NCI-H2227 (cell line): ENCODE measurements around the gene CCDC66.
"Not testable (repeated sequence)": the region's sequence is repeated elsewhere in the genome, so short reads cannot be mapped to it uniquely, and the experiment has no call there.

Source experiments
- DNase-seq: peaks from one replicate; lab custom pipeline; 2025; ENCODE audit not compliant: unreplicated experiment; lab: John Stamatoyannopoulos, UW

Gene CCDC66

GRCh38 chr3:56556908-56557830 is at the start of gene CCDC66:
Gene CCDC66 (plus strand): TSS chr3:56557175. CDS start chr3:56557243, 68 bp downstream.
- peak; percentile 90 for DNase-seq

- DNase-seq = no peak
Observed at GRCh38 chr3:56519641-56520040, 37.3 kb upstream of the CCDC66 start.

- no peak for DNase-seq
Observed at GRCh38 chr3:56522374-56522773, 34.6 kb upstream of the CCDC66 start.

- no peak for DNase-seq
Observed at GRCh38 chr3:56525291-56525690, 31.7 kb upstream of the CCDC66 start.

GRCh38 chr3:56536735-56537134 is 20.2 kb upstream of the CCDC66 start:
- DNase-seq = no peak

DNA sequence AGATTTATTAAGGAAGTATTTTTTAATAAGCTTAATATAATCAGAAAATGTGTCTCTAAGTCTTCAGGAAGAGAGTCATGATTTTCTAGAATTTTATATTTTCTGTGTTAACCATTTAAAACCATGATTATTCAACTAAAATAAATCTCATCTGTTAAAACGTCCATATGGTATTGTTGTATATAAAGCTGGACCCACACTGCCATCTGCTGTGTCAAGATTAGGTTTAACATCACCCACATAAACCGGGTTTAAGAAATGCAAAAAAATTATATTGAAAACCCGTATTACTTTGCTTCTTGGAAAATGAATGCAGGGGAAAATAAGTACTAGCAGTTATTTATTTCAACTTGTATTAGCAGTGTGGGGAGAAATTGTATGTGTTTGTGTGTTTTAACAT is 9.5 kb upstream of the CCDC66 start:
- peak; percentile 7 for DNase-seq

DNA sequence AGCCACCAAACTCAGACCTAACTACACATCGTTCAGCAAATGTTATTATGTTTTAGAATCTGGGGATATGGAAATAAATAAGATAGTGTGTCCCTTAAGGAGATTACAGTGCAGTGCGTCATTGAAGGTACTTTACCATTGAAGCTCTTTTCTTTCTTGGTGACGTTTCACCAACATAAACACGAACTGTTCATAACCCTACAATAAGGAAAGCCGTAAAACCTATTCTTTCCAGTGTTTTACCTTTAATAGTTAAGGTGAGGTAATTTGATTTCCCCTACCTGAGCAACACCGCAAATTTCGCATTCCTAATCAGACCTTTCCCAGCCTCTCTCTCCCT is 826 bp downstream of the CCDC66 start:
- no peak for DNase-seq

- no peak for DNase-seq
Observed at GRCh38 chr3:56573501-56573900, 16.5 kb downstream of the CCDC66 start.

DNA sequence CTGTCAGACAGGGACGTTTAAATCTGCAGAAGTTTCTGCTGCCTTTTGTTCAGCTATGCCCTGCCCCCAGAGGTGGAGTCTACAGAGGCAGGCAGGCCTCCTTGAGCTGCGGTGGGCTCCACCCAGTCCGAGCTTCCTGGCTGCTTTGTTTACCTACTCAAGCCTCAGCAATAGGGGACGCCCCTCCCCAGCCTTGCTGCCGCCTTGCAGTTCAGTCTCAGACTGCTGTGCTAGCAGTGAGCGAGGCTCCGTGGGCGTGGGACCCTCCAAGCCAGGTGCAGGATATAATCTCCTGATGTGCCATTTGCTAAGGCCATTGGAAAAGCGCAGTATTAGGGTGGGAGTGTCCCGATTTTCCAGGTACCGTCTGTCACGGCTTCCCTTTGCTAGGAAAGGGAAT is 25.0 kb downstream of the CCDC66 start:
- DNase-seq = not testable (repeated sequence)

- not testable (repeated sequence) for DNase-seq
Observed at GRCh38 chr3:56584275-56584674, 27.3 kb downstream of the CCDC66 start.

- no peak for DNase-seq
Observed at GRCh38 chr3:56590814-56591213, 33.8 kb downstream of the CCDC66 start.

GRCh38 chr3:56591262-56591661 is 34.3 kb downstream of the CCDC66 start:
- no peak for DNase-seq

DNA sequence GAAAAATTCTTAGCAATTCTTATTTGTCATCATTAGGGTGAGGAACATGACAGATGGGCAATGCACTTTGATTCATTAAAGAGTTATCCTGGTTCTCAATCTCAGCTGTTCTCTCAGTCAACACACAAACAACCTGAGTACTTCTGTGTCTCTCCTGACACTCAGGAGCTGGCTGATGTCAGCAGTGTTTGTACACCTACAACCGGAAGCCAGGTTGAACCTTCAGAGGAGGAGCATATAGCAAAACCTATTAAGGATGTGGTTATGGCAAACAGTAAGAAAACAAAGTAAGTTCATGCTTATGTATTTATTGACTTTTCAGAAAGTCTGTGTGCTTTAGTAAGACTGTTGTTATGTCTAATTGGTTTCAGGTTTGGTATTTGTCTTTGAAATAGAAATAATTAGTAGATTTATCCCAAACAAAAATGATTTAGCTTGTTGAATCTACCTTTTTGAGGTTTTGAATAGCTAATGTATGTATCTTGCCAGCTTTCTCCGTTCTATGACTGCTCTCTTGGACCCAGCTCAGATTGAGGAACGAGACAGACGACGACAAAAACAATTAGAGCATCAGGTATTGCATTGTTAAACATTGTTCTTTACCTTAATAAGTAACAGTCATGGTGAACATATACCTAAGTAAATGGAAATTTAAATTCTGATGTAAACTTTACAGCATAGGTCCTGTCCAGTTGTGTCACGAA is 36.6 kb downstream of the CCDC66 start:
- DNase-seq = no peak

- no peak for DNase-seq
Observed at GRCh38 chr3:56595975-56596840, 39.2 kb downstream of the CCDC66 start.

DNA sequence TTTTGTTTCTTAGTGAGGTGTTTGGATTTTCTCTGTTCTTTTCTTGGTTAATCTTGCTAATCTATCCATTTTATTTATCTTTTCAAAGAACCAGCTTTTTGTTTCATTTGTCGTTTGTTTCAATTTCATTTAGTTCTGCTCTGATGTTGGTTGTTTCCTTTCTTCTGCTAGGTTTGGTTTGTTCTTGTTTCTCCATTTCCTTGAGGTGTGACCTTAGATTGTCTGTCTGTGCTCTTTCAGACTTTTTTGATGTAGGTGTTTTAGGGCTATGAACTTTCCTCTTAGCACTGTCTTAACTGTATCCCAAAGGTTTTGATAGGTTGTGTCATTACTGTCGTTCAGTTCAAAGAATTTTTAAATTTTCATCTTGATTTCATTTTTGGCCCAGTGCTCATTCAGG is 51.5 kb downstream of the CCDC66 start:
- DNase-seq = not testable (repeated sequence)

DNA sequence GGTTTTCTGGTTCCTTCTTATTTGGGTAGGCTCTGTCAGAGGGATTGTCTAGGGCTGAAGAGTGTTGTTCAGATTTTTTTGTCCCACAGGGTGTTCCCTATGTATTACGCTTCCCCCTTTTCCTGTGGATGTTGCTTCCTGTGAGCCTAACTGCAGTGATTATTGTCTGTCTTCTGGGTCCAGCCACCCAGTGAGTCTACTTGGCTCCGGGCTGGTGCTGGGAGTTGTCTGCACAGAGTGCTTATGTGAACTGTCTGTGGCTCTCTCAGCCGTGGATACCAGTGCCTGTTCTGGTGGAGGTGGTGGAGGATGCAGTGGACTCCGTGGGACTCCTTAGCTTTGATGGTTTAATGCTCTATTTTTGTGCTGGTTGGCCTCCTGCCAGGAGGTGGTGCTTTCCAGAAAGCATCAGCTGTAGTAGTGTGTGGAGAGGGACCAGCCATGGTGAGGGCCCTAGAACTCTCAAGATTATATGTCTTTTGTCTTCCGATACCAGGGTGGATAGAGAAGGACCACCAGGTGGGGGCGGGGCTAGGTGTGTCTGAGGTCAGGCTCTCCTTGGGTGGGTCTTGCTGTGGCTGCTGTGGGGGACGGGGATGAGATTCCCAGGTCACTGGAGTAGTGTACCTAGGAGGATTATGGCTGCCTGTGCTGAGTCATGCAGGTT is 53.8 kb downstream of the CCDC66 start:
- no peak for DNase-seq

DNA sequence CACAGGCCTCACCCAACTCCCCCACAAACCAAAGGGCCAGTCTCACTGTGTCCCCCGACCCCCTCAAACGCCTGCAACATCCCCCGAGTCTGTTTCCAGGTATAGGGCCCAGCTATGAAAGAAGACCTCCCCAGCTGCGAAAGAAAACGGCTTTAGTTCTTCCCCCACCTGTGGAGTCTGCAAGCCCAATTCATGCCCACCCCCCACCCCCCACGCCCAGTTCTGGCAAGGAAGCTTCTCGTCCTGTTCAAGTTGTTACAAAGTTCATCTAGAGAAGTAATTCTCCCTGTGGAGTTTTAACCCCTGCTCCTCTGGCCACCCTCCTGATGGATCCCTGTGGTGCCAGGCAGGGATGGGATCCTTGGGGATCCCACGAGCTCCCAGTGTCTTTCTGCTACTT is 54.4 kb downstream of the CCDC66 start:
- no peak for DNase-seq

GRCh38 chr3:56612146-56612545 is 55.2 kb downstream of the CCDC66 start:
- no peak for DNase-seq

DNA sequence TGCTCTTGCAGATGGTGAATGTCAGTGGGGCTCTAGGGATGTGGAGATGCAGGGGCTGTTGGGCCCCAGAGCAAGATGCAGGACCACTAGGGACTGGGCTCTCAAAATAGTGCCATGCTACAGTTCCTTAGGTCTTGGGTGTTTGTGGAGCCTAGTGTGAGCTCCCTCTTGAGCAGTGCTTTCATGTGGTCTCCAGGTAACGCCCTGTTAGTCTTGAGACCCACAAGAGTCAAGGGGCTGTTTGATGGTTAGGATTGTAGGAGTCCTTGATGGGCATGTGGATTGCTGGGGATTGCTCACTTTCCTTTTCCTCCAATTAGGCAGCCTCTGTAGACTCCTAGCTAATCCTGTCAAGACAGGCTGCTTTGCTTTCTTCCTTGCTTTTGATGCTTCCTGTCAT is 56.0 kb downstream of the CCDC66 start:
- no peak for DNase-seq

DNA sequence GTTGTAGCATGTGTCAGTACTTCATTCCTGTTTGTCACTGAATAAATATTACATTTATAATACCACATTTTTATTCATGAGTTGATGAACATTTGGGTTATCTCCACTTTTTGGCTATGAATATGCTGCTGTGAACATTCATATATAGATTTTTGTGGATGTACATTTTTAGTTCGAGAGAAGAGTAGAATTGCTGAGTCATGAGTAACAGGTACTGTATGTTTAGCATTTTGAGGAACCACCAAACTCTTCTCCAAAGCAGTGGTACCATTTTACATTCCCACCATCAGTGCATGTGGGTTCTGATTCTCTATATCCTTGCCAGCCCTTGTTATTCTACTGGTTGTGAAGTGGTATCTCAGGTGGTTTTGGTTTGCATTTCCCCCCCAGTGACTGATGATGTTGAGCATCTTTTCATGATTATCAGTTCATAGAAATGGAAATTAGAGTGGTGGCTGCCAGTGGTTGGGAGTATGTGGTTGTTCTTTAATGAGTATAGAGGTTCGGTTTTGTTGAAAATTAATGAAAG is 59.6 kb downstream of the CCDC66 start:
- no peak for DNase-seq

GRCh38 chr3:56620371-56620770 is 63.4 kb downstream of the CCDC66 start:
- no peak for DNase-seq
